K562 (cell line): Measurements from ENCODE around the gene B4GALNT2. TPM values are rescaled to one million over a fixed set of nuclear protein-coding genes. Genes with fewer than 3 reads are reported as not detected.
"Not testable (repeated sequence)": the region's sequence is repeated elsewhere in the genome, so short reads cannot be mapped to it uniquely, and the experiment has no call there.

Experiments used
- ATAC-seq: fragments of 200-7000 bp; cut with Tn5 transposase; 3 replicates; pipeline ENCODE4 v1.9.1; 2020; ENCODE audit warnings: moderate library complexity
- BruUV-seq: library from RNA; stranded (reverse); fragments of 400-500 nt; replicated peaks from 2 replicates; lab custom pipeline; 2021; lab: Mats Ljungman, UMichigan
- CTCF ChIA-PET: fragments of 300-600 bp; formaldehyde crosslinking; extraction: SDS; loops from one replicate; lab custom pipeline; 2021; ENCODE audit warnings: low intra/inter-chr PET ratio; lab: Yijun Ruan, JAX
- POLR2A ChIA-PET: fragments of 300-600, 350-650 bp; sonication (Branson Sonifier 250); formaldehyde crosslinking; extraction: SDS; loops from one replicate; lab custom pipeline; 2021; ENCODE audit warnings: antibody characterized with exemption, inconsistent platforms; lab: Yijun Ruan, JAX
- DNase-seq, 4 experiments: peaks; one replicate each; pipeline versions ENCODE4 v3.0.0 to v3.0.0-alpha.2; 2011 to 2018; ENCODE audit warnings: low spot score in 3 of 4, mixed read lengths in 3 of 4; ENCODE audit errors: extremely low read depth in 1 of 4
- FAIRE-seq: peaks from 2 replicates; lab custom pipeline; 2011; peaks lifted over from hg19 to GRCh38; lab: Jason Lieb, UNC
- H2AFZ ChIP-seq: 2 replicates; pipeline ENCODE4 v1.6.0; 2011; ENCODE audit warnings: low read depth, low read length, control low read depth, inconsistent platforms
- H3K27ac ChIP-seq: fragments of 200-600 bp; 3 replicates; pipeline ENCODE4 v1.8.0; 2011; ENCODE audit warnings: low read depth, mild to moderate bottlenecking, control low read depth, inconsistent platforms, low read length, moderate library complexity, mixed read lengths; ENCODE audit errors: extremely low read depth
- H3K27me3 ChIP-seq, 2 experiments: fragments of 300-600 bp in 1 of 2; 2 replicates in 1 of 2; 3 replicates in 1 of 2; pipeline versions ENCODE4 v1.6.0 to v1.8.0; 2011; ENCODE audit warnings: inconsistent platforms in 2 of 2, low read length in 2 of 2, mild to moderate bottlenecking in 1 of 2, mixed read lengths in 1 of 2, moderate library complexity in 1 of 2; ENCODE audit not compliant: control insufficient read depth in 2 of 2, insufficient read depth in 2 of 2
- H3K36me3 ChIP-seq: fragments of 300-600 bp; 3 replicates; pipeline ENCODE4 v1.8.0; 2011; ENCODE audit warnings: mild to moderate bottlenecking, low read length, inconsistent platforms; ENCODE audit not compliant: control insufficient read depth, insufficient read depth
- H3K4me1 ChIP-seq, 2 experiments: fragments of 200-600 bp in 1 of 2; replicated peaks in 1 of 2; 2 replicates in 1 of 2; 3 replicates in 1 of 2; pipeline versions ENCODE4 v1.5.1 to v1.8.0; 2011; ENCODE audit warnings: inconsistent platforms in 2 of 2, low read length in 2 of 2, mild to moderate bottlenecking in 1 of 2, mixed read lengths in 1 of 2, moderate library complexity in 1 of 2; ENCODE audit not compliant: control insufficient read depth in 2 of 2, insufficient read depth in 2 of 2
- H3K4me2 ChIP-seq: 2 replicates; pipeline ENCODE4 v1.6.1; 2011; ENCODE audit warnings: low read length, control low read depth, inconsistent platforms, mixed read lengths; ENCODE audit not compliant: insufficient read depth
- H3K4me3 ChIP-seq: fragments of 200-600 bp; sonication (generic), shearing (Covaris generic); 2 replicates; pipeline ENCODE4 v1.5.1; 2016; ENCODE audit warnings: control low read depth, inconsistent platforms
- H3K79me2 ChIP-seq: fragments of 200-600 bp; 3 replicates; pipeline ENCODE4 v1.8.0; 2011; ENCODE audit warnings: low read length, inconsistent platforms; ENCODE audit not compliant: control insufficient read depth, insufficient read depth
- H3K9ac ChIP-seq, 2 experiments: 2 replicates each; pipeline versions ENCODE4 v1.6.0 to v1.6.1; 2011; ENCODE audit warnings: low read depth in 2 of 2, low read length in 2 of 2, control low read depth in 1 of 2, inconsistent platforms in 1 of 2, mild to moderate bottlenecking in 1 of 2, mixed read lengths in 1 of 2; ENCODE audit not compliant: insufficient read depth in 1 of 2
- H3K9me1 ChIP-seq: one replicate; pipeline ENCODE4 v1.6.0; 2011; ENCODE audit warnings: inconsistent platforms, mild to moderate bottlenecking, low read length, moderate library complexity; ENCODE audit not compliant: control insufficient read depth, insufficient read depth
- H3K9me3 ChIP-seq: replicated peaks from 2 replicates; pipeline ENCODE4 v1.5.1; 2011; ENCODE audit warnings: low read depth, low read length, inconsistent platforms; ENCODE audit not compliant: control insufficient read depth, insufficient read depth
- H4K20me1 ChIP-seq: replicated peaks from 2 replicates; pipeline ENCODE4 v1.6.1; 2011; ENCODE audit warnings: low read length, inconsistent platforms, mixed read lengths; ENCODE audit not compliant: control insufficient read depth, insufficient read depth
- ATF2 ChIP-seq: sonication (generic); formaldehyde crosslinking; IDR thresholded peaks from 2 replicates; pipeline ENCODE4 v1.8.1; 2022; ENCODE audit warnings: missing genetic modification reagents
- ATF3 ChIP-seq, 2 experiments: fragments of 450-650 bp in 1 of 2; sonication (generic) in 1 of 2; formaldehyde crosslinking in 1 of 2; IDR thresholded peaks in 1 of 2; conservative IDR thresholded peaks in 1 of 2; 2 replicates each; pipeline versions ENCODE4 v1.6.1 to v1.8.1; 2016 to 2023; ENCODE audit warnings: mild to moderate bottlenecking in 2 of 2, moderate library complexity in 2 of 2, inconsistent platforms in 1 of 2, missing genetic modification reagents in 1 of 2
- HMG20A ChIP-seq: fragments of 450-650 bp; formaldehyde crosslinking; conservative IDR thresholded peaks from 2 replicates; pipeline ENCODE4 v1.4.0; 2020; ENCODE audit warnings: mild to moderate bottlenecking, mixed read lengths
- PHF20 ChIP-seq: fragments of 450-650 bp; IDR thresholded peaks from 2 replicates; pipeline ENCODE4 v1.6.1; 2018; ENCODE audit not compliant: partially characterized antibody
- TCF3 ChIP-seq: sonication (generic); formaldehyde crosslinking; IDR thresholded peaks from 2 replicates; pipeline ENCODE4 v1.4.0; 2020; ENCODE audit warnings: mild to moderate bottlenecking, missing genetic modification reagents
- WGBS: fragments of 100-300 bp; shearing (Covaris generic); methylation state at CpG from one replicate; pipeline ENCODE4 v1.1.6; 2016; ENCODE audit warnings: low coverage, mixed read lengths; ENCODE audit not compliant: insufficient coverage; ENCODE audit errors: missing lambda C conversion rate; 5-methylcytosine and 5-hydroxymethylcytosine counted together
- in situ Hi-C: fragments of 300-500 bp; cut with MboI; formaldehyde crosslinking; loops from 4 replicates; pipeline ENCODE4 v1.15.0; 2018; ENCODE audit warnings: inconsistent platforms, mixed read lengths
- intact Hi-C: fragments of 100-400 bp; cut with micrococcal nuclease; formaldehyde crosslinking; loops from 2 replicates; pipeline ENCODE4 v1.14.2; 2022
- polyA plus RNA-seq, 8 experiments: library from polyadenylated mRNA; depleted of rRNA in 4 of 8; stranded (reverse) in 5 of 8; unstranded in 3 of 8; fragments of >200 nt; fragmentation: Nextera tagmentation in 2 of 8; fragmentation: Illumina TruSeq in 1 of 8; extraction: Ambion mirVana in 2 of 8; extraction: Trizol in 1 of 8; gene quantifications; 2 replicates each; pipeline versions ENCODE4 v1.2.1 to v1.2.3, GENCODE V29; 2011 to 2014; ENCODE audit warnings: inconsistent platforms in 1 of 8, missing spikeins in 1 of 8
- total RNA-seq, 7 experiments: library from RNA; depleted of rRNA in 6 of 7; stranded (reverse); fragments of >200 nt in 6 of 7; fragmentation: Illumina TruSeq in 2 of 7; extraction: Trizol in 2 of 7; gene quantifications; 2 replicates each; pipeline versions ENCODE4 v1.2.1 to v1.2.3, GENCODE V29; 2011 to 2021; ENCODE audit warnings: low replicate concordance in 1 of 7

The B4GALNT2 gene
- total and polyA plus RNA-seq, 9 of the 15 experiments (the other 6 are each of a cell fraction or from before 2014, with no cell fraction given) = not detected

DNA sequence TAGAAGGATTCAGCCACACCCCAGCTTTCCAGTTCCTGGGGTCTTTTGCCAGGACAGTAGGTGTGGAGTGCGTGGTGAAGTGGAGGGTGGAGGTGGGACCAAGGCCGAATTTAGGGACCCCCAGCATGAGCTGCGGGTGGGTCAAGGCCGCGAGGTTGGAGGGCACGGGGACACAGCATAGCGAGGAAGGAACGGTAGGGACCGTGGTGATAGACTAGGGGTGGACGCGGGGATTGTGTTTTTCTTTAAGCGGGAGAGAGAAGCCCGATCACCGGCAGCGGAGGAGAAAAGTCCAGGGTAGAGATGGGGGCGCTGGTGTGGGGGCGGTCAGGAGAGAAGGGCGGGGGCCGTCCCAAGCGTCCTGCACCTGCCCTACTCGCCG lies 261 bp upstream of the B4GALNT2 start (continued):
- no peak for TF ChIP-seq ATF3 (IDR thresholded peaks at IDR 0.05)
- no peak for TF ChIP-seq ATF3 (CRISPR knock-in tag; conservative IDR thresholded peaks at IDR 0.05)
- no peak for TF ChIP-seq PHF20

DNA sequence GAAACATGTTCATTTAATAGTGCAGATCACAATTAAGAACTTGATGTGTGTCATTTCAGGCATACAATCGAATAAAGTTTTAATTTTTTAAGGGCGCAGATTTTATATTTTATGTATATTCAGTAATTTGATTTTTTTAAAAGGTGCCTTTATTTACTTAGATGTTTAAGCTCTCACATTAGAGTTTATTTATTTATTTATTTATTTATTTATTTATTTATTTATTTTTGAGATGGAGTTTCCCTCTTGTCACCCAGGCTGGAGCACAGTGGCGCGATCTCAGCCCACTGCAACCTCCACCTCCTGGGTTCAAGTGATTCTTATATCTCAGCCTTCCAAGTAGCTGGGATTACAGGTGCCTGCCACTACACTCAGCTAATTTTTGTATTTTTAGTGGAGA lies 3.8 kb downstream of the B4GALNT2 start:
- Histone ChIP-seq H3K4me1 (peaks cover 0 to 8% of the 10 kb centered on the region in 2 experiments; a peak in 1 of 5 replicates), H3K79me2 (no peaks in the 10 kb centered on the region), H3K4me3 (no peak overlapping the region), H3K27ac (no peak overlapping the region), H3K27me3 (peaks cover 32 to 56% of the 10 kb centered on the region in 2 experiments), H3K9ac (no peak overlapping the region), H3K9me1 (no peaks in the 10 kb centered on the region), H2AFZ (no peak overlapping the region), H3K4me2 (no peak overlapping the region), H4K20me1 (no peaks in the 10 kb centered on the region), H3K36me3 (no peaks in the 10 kb centered on the region), H3K9me3 (no peaks in the 10 kb centered on the region)
- CTCF ChIA-PET = interaction anchor here (0.5 kb wide), 1 partner anchor 171 kb away, joined by 3 read pairs; no protein-coding TSS in a partner anchor
- TF ChIP-seq ATF2 (CRISPR knock-in tag) (no peak), HMG20A (CRISPR knock-in tag) (no peak), TCF3 (CRISPR knock-in tag) (no peak)
- 37% methylated on average over 4 of the region's 4 CpGs for WGBS
- BruUV-seq = no TSS peak
- ATAC-seq = no peak
- no peak for DNase-seq
- FAIRE-seq = no peak
- in situ Hi-C loops (no loop called here), intact Hi-C loops (no loop called here)
- POLR2A ChIA-PET = interaction anchor here (0.6 kb wide), 1 partner anchor 262 kb away, joined by 4 read pairs; no protein-coding TSS in a partner anchor

- ATAC-seq, in situ Hi-C loops, FAIRE-seq, intact Hi-C loops, DNase-seq, CTCF ChIA-PET, H3K79me2 ChIP-seq, H3K9ac ChIP-seq, H3K27ac ChIP-seq, H3K9me3 ChIP-seq, H3K4me1 ChIP-seq, H2AFZ ChIP-seq, BruUV-seq, H4K20me1 ChIP-seq, H3K4me2 ChIP-seq, H3K36me3 ChIP-seq, H3K4me3 ChIP-seq, POLR2A ChIA-PET, H3K9me1 ChIP-seq: not testable (repeated sequence)
- WGBS = 0% methylated on average over 3 of the region's 3 CpGs
- peaks cover 18 to 32% of the 10 kb centered on the region in 2 experiments for H3K27me3 ChIP-seq
Observed at GRCh38 chr17:49145654-49146053, 13.1 kb downstream of the B4GALNT2 start.
